ENCODE measurements around the gene DAZAP1. TPM values are rescaled to one million over a fixed set of nuclear protein-coding genes. Genes with fewer than 3 reads are reported as not detected.
A peak's percentile ranks its signal among the peaks of the same experiment; 100 is the strongest.

Gene DAZAP1
- total RNA-seq, 3 donors from 2014 or later: 35.8 to 50.9 (median 48.8) TPM

GRCh38 chr19:1394252-1395193, 12.9 kb upstream of the DAZAP1 start:
- H3K27ac ChIP-seq: no peak overlapping the region
- peaks cover 6% of the 10 kb centered on the region for H3K36me3 ChIP-seq
- H3K27me3 ChIP-seq: no peaks in the 10 kb centered on the region
- H3K4me1 ChIP-seq: no peaks in the 10 kb centered on the region
- TF ChIP-seq POLR2A (IDR thresholded peaks at IDR 0.05) (no peak), POLR2AphosphoS5 (IDR thresholded peaks at IDR 0.05) (no peak), CTCF (IDR thresholded peaks at IDR 0.05) (no peak)
- peak overlapping the region in 2 of 3 donors; percentile 8 to 19 for H3K4me3 ChIP-seq
- DNase-seq (ENCODE audit: low spot score in 2 of 2): no peak
- intact Hi-C loops (cut with DNase I; ENCODE audit: low total_unique reads): no loop called here
- H3K9me3 ChIP-seq: no peaks in the 10 kb centered on the region

GRCh38 chr19:1395194-1396018, 12.0 kb upstream of the DAZAP1 start:
- H3K4me3 ChIP-seq: peak overlapping the region in 2 of 3 donors; percentile 8 to 19
- H3K4me1 ChIP-seq: no peaks in the 10 kb centered on the region
- no peak overlapping the region for H3K27ac ChIP-seq
- intact Hi-C loops (cut with DNase I; ENCODE audit: low total_unique reads): no loop called here
- no peaks in the 10 kb centered on the region for H3K9me3 ChIP-seq
- no peak for TF ChIP-seq POLR2A (IDR thresholded peaks at IDR 0.05)
- no peak for TF ChIP-seq POLR2AphosphoS5 (IDR thresholded peaks at IDR 0.05)
- no peak for TF ChIP-seq CTCF (IDR thresholded peaks at IDR 0.05)
- no peaks in the 10 kb centered on the region for H3K27me3 ChIP-seq
- H3K36me3 ChIP-seq: peaks cover 6% of the 10 kb centered on the region
- no peak for DNase-seq (ENCODE audit: low spot score in 2 of 2)

GRCh38 chr19:1396019-1396767, 11.2 kb upstream of the DAZAP1 start:
- no peaks in the 10 kb centered on the region for H3K27me3 ChIP-seq
- peaks cover 0 to 6% of the 10 kb centered on the region in 2 donors for H3K4me1 ChIP-seq
- intact Hi-C loops (cut with DNase I; ENCODE audit: low total_unique reads): no loop called here
- no peaks in the 10 kb centered on the region for H3K9me3 ChIP-seq
- H3K4me3 ChIP-seq: peak overlapping the region in 1 of 3 donors; percentile 8
- TF ChIP-seq CTCF (IDR thresholded peaks at IDR 0.05): no peak
- no peak for TF ChIP-seq POLR2AphosphoS5 (IDR thresholded peaks at IDR 0.05)
- TF ChIP-seq POLR2A (IDR thresholded peaks at IDR 0.05): no peak
- DNase-seq (ENCODE audit: low spot score in 2 of 2): no peak
- H3K36me3 ChIP-seq: no peaks in the 10 kb centered on the region
- no peak overlapping the region for H3K27ac ChIP-seq

- intact Hi-C loops (cut with DNase I; ENCODE audit: low total_unique reads): no loop called here
- TF ChIP-seq POLR2A (IDR thresholded peaks at IDR 0.05): no peak
- no peak for TF ChIP-seq POLR2AphosphoS5 (IDR thresholded peaks at IDR 0.05)
- TF ChIP-seq CTCF (IDR thresholded peaks at IDR 0.05): no peak
- Histone ChIP-seq H3K9me3 (no peaks in the 10 kb centered on the region), H3K4me1 (peaks cover 0 to 8% of the 10 kb centered on the region in 2 donors), H3K27me3 (no peaks in the 10 kb centered on the region), H3K27ac (no peak overlapping the region), H3K36me3 (no peaks in the 10 kb centered on the region), H3K4me3 (peak overlapping the region in 1 of 3 donors; percentile 8)
- no peak for DNase-seq (ENCODE audit: low spot score in 2 of 2)
These were observed 10.4 kb upstream of the DAZAP1 start for GRCh38 chr19:1396768-1397679.

All from breast epithelium (tissue), 4 donors.